ENCODE measurements around the gene CCDC182. TPM values are rescaled to one million over a fixed set of nuclear protein-coding genes. Genes with fewer than 3 reads are reported as not detected.
A peak's percentile ranks its signal among the peaks of the same experiment; 100 is the strongest.

CCDC182 gene
- total RNA-seq, 4 donors from 2014 or later = not detected

DNA sequence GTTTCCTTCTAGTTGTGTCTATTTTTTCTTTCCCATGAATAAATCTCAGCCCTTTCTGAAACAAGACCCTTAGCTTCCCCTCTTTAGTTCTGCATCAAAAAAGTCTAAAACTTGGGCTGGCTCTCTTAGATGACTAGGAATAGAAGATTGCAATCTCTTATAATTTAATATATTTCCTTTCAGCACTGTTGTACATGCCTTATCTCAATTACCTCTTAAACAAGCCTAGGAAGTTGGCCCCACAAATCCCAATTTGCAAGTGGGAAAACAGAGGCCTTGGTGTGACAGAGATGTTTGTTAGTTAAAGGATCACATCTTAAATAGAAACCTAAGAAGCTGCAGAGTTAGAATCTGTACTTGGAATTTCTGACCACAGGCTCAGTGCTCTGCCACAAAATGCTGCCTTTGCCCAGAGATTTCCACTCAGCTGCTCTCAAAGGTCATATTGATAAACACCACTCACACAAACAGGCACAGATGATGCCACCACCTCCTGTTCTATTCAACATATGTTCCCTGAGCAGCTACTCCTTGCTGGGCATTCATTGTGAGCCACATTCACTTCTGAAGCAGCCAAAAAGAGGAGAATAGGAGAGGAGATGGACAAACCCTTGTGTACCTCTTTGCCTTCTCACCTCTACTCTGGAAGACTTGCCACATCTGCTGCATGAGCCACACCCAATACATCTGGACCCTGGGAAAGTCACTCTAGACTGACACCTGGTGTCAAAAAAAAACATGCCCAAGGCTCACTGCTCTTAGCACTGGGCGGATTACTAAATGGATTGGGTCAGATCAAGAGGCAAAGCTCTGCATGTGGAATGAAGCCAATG is 5.5 kb downstream of the CCDC182 start:
- Histone ChIP-seq H3K27me3 (no peaks in the 10 kb centered on the region), H3K9me3 (no peaks in the 10 kb centered on the region), H3K36me3 (no peaks in the 10 kb centered on the region), H3K4me3 (replicated peaks in 1 of 3) (no peak overlapping the region), H3K4me1 (no peaks in the 10 kb centered on the region), H3K27ac (no peak overlapping the region)
- 33 to 42% methylated on average over 1 of the region's 1 CpG for WGBS, 2 donors
- intact Hi-C loops (cut with DNase I) = loop anchor here (10.0 kb wide), 1 partner anchor 495 kb away; no protein-coding TSS in a partner anchor
- TF ChIP-seq POLR2A (IDR thresholded peaks at IDR 0.05) (no peak), CTCF (IDR thresholded peaks at IDR 0.05) (peak in 3 of 6 experiments; percentile 17 to 47 (median 38))
- DNase-seq = no peak

DNA sequence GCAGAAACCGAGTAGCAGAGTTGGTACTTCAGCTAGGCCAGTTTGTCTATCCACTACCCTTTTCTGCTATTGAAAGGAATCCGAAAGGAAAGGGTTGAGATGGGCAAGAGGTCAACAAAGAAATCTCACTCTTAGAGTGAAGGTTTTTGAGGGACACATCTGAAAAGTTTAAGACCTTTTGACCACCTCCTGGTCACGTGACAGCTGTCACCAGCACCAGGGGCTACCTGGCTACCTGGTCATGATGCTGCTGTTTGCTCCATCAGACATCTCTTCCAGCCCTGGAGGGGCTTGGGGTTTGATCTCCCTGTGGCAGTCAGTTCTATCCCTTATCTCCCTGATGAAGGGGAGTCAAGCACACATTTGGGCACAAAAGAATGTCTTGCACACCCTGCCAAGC is 7.6 kb downstream of the CCDC182 start:
- Histone ChIP-seq H3K4me1 (no peaks in the 10 kb centered on the region), H3K27ac (no peak overlapping the region), H3K4me3 (replicated peaks in 1 of 3) (no peak overlapping the region), H3K27me3 (no peaks in the 10 kb centered on the region), H3K9me3 (no peaks in the 10 kb centered on the region), H3K36me3 (no peaks in the 10 kb centered on the region)
- 80 to 90% methylated on average over 3 of the region's 3 CpGs for WGBS, 2 donors
- intact Hi-C loops (cut with DNase I) = no loop called here
- DNase-seq = no peak
- TF ChIP-seq CTCF (IDR thresholded peaks at IDR 0.05) (no peak), POLR2A (IDR thresholded peaks at IDR 0.05) (no peak)

DNA sequence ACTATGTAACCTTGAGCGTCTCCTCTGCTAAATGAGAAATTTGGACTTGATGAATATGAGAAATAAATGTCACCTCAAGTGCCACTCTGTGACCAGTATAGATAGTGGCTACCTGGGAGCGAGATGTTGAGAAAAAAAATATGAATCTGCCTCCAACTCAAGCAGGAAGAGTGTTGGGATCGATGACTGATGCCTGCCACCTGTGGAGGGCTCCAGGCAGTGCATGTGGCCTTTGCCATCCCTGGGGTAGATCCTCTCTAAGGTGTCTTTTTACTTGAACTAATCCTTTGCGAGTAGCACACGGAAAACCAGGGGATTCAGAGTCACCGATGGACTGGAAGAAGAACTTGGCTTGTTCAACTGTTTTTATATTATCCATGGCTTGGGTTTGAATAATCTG is 9.4 kb downstream of the CCDC182 start:
- no peak for DNase-seq
- Histone ChIP-seq H3K4me3 (replicated peaks in 1 of 3) (no peak overlapping the region), H3K4me1 (peaks cover 0 to 9% of the 10 kb centered on the region in 2 donors), H3K9me3 (no peaks in the 10 kb centered on the region), H3K36me3 (no peaks in the 10 kb centered on the region), H3K27me3 (no peaks in the 10 kb centered on the region), H3K27ac (no peak overlapping the region)
- no peak for TF ChIP-seq CTCF (IDR thresholded peaks at IDR 0.05)
- no peak for TF ChIP-seq POLR2A (IDR thresholded peaks at IDR 0.05)
- intact Hi-C loops (cut with DNase I) = no loop called here
- 80 to 84% methylated on average over 6 of the region's 6 CpGs for WGBS, 2 donors

- Histone ChIP-seq H3K9me3 (no peaks in the 10 kb centered on the region), H3K36me3 (no peaks in the 10 kb centered on the region), H3K4me3 (replicated peaks in 1 of 3) (no peak overlapping the region), H3K4me1 (peaks cover 0 to 9% of the 10 kb centered on the region in 2 donors), H3K27me3 (no peaks in the 10 kb centered on the region), H3K27ac (no peak overlapping the region)
- intact Hi-C loops (cut with DNase I) = no loop called here
- no peak for TF ChIP-seq POLR2A (IDR thresholded peaks at IDR 0.05)
- TF ChIP-seq CTCF (IDR thresholded peaks at IDR 0.05) = no peak
- no peak for DNase-seq
- WGBS, 2 donors = 91 to 94% methylated on average over 3 of the region's 3 CpGs
Measured at GRCh38 chr17:57735230-57735629, 9.9 kb downstream of the CCDC182 start.

DNA sequence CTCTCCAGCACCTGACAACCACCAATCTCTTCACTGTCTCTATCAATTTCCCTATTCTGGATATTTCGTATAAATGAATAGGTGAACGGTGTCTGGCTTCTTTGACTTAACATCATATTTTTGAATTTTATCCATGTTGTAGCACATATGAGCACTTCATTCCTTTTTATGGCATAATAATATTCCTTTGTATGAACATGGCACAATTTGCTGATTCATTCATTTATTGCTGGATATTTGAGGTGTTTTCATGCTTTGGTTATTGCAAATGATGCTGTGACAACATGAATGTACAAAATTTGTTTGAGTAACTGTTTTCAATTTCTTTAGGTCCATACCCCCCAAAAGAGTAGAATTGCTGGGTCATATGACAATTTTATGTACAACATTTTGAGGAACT is 12.0 kb downstream of the CCDC182 start:
- Histone ChIP-seq H3K27ac (no peak overlapping the region), H3K9me3 (no peaks in the 10 kb centered on the region), H3K27me3 (no peaks in the 10 kb centered on the region), H3K36me3 (no peaks in the 10 kb centered on the region), H3K4me1 (peaks cover 0 to 9% of the 10 kb centered on the region in 2 donors), H3K4me3 (replicated peaks in 1 of 3) (no peak overlapping the region)
- intact Hi-C loops (cut with DNase I) = no loop called here
- no peak for DNase-seq
- no peak for TF ChIP-seq CTCF (IDR thresholded peaks at IDR 0.05)
- no peak for TF ChIP-seq POLR2A (IDR thresholded peaks at IDR 0.05)
- WGBS, 2 donors = 99 to 100% methylated on average over 2 of the region's 2 CpGs
